Activated T-helper 17 cell treated with anti-CD3 and anti-CD28 coated beads, Interleukin-2, amount 50 U/mL, for 72 hours (primary cell): ENCODE results near the gene DNAJA2. TPM values are rescaled to one million over a fixed set of nuclear protein-coding genes. Genes with fewer than 3 reads are reported as not detected.
"Not testable (repeated sequence)": the region's sequence is repeated elsewhere in the genome, so short reads cannot be mapped to it uniquely, and the experiment has no call there.

Experiments used
- ATAC-seq: fragments of 150-1000 bp; cut with Tn5 transposase; replicated peaks from 2 replicates; pipeline ENCODE4 v1.10.0; 2021; ENCODE audit warnings: mild to moderate bottlenecking, moderate library complexity
- H3K27ac Mint-ChIP-seq: one replicate; pipeline ENCODE4 v1.8.0; 2022; ENCODE audit warnings: mixed read lengths
- H3K27me3 Mint-ChIP-seq: one replicate; pipeline ENCODE4 v1.8.0; 2022; ENCODE audit warnings: mixed read lengths
- H3K36me3 Mint-ChIP-seq: one replicate; pipeline ENCODE4 v1.8.0; 2022; ENCODE audit warnings: low read depth, mild to moderate bottlenecking, mixed read lengths
- H3K4me1 Mint-ChIP-seq: one replicate; pipeline ENCODE4 v1.8.0; 2022; ENCODE audit warnings: mixed read lengths
- H3K4me3 Mint-ChIP-seq: one replicate; pipeline ENCODE4 v1.8.0; 2022; ENCODE audit warnings: mild to moderate bottlenecking, mixed read lengths
- H3K9me3 Mint-ChIP-seq: one replicate; pipeline ENCODE4 v1.8.0; 2022; ENCODE audit warnings: mixed read lengths
- total RNA-seq, 2 donors: library from RNA; stranded (reverse); gene quantifications; one replicate each; pipeline ENCODE4 v1.2.3, GENCODE V29; 2022

The DNAJA2 gene
- total RNA-seq, 2 donors from 2014 or later: 46.2 to 77.9 TPM

GRCh38 chr16:46961373-46962353, 11.8 kb downstream of the DNAJA2 start:
- no peaks in the 10 kb centered on the region for H3K9me3 Mint-ChIP-seq
- H3K27ac Mint-ChIP-seq: peak overlapping the region; percentile 88
- peak overlapping the region; percentile 63 for H3K4me3 Mint-ChIP-seq
- H3K36me3 Mint-ChIP-seq: peaks cover 100% of the 10 kb centered on the region
- ATAC-seq: peak; percentile 100
- H3K27me3 Mint-ChIP-seq: no peaks in the 10 kb centered on the region
- peaks cover 15% of the 10 kb centered on the region for H3K4me1 Mint-ChIP-seq

GRCh38 chr16:46954562-46954961, 18.9 kb downstream of the DNAJA2 start:
- H3K36me3 Mint-ChIP-seq: peaks cover 57% of the 10 kb centered on the region
- H3K27ac Mint-ChIP-seq: peak overlapping the region; percentile 57
- H3K4me3 Mint-ChIP-seq: no peak overlapping the region
- no peaks in the 10 kb centered on the region for H3K27me3 Mint-ChIP-seq
- no peak for ATAC-seq
- H3K9me3 Mint-ChIP-seq: no peaks in the 10 kb centered on the region
- H3K4me1 Mint-ChIP-seq: peaks cover 1% of the 10 kb centered on the region

GRCh38 chr16:46950009-46950408, 23.5 kb downstream of the DNAJA2 start:
- H3K9me3 Mint-ChIP-seq: no peaks in the 10 kb centered on the region
- H3K4me3 Mint-ChIP-seq: no peak overlapping the region
- H3K27me3 Mint-ChIP-seq: no peaks in the 10 kb centered on the region
- peaks cover 19% of the 10 kb centered on the region for H3K4me1 Mint-ChIP-seq
- peaks cover 12% of the 10 kb centered on the region for H3K36me3 Mint-ChIP-seq
- peak overlapping the region; percentile 87 for H3K27ac Mint-ChIP-seq
- ATAC-seq: no peak

- ATAC-seq: peak; percentile 96
- H3K4me3 Mint-ChIP-seq: peak overlapping the region; percentile 68
- peaks cover 5% of the 10 kb centered on the region for H3K36me3 Mint-ChIP-seq
- no peaks in the 10 kb centered on the region for H3K27me3 Mint-ChIP-seq
- H3K27ac Mint-ChIP-seq: peak overlapping the region; percentile 87
- no peaks in the 10 kb centered on the region for H3K9me3 Mint-ChIP-seq
- peaks cover 19% of the 10 kb centered on the region for H3K4me1 Mint-ChIP-seq
Measured at GRCh38 chr16:46949241-46949892, 24.1 kb downstream of the DNAJA2 start.

GRCh38 chr16:46948548-46949166, 24.8 kb downstream of the DNAJA2 start:
- no peaks in the 10 kb centered on the region for H3K36me3 Mint-ChIP-seq
- peak overlapping the region; percentile 87 for H3K27ac Mint-ChIP-seq
- no peaks in the 10 kb centered on the region for H3K27me3 Mint-ChIP-seq
- ATAC-seq: peak; percentile 18
- H3K4me1 Mint-ChIP-seq: peaks cover 19% of the 10 kb centered on the region
- peak overlapping the region; percentile 68 for H3K4me3 Mint-ChIP-seq
- no peaks in the 10 kb centered on the region for H3K9me3 Mint-ChIP-seq

- H3K4me1 Mint-ChIP-seq: peaks cover 19% of the 10 kb centered on the region
Measured at GRCh38 chr16:46947900-46948547, 25.4 kb downstream of the DNAJA2 start.

GRCh38 chr16:46944713-46945112, 28.8 kb downstream of the DNAJA2 start:
- not testable (repeated sequence) for H3K36me3 Mint-ChIP-seq, H3K9me3 Mint-ChIP-seq, ATAC-seq, H3K27me3 Mint-ChIP-seq, H3K4me3 Mint-ChIP-seq, H3K27ac Mint-ChIP-seq
- peaks cover 24% of the 10 kb centered on the region for H3K4me1 Mint-ChIP-seq

More at GRCh38 chr16:46947900-46948547, 25.4 kb downstream of the DNAJA2 start:
- peak; percentile 45 for ATAC-seq
- Mint-ChIP-seq H3K27ac (peak overlapping the region; percentile 87), H3K36me3 (no peaks in the 10 kb centered on the region), H3K9me3 (no peaks in the 10 kb centered on the region), H3K27me3 (no peaks in the 10 kb centered on the region), H3K4me3 (peak overlapping the region; percentile 68)

- no peak overlapping the region for H3K27ac Mint-ChIP-seq
- H3K4me3 Mint-ChIP-seq: no peak overlapping the region
- no peaks in the 10 kb centered on the region for H3K27me3 Mint-ChIP-seq
- ATAC-seq: no peak
- peaks cover 3% of the 10 kb centered on the region for H3K4me1 Mint-ChIP-seq
- H3K9me3 Mint-ChIP-seq: no peaks in the 10 kb centered on the region
- no peaks in the 10 kb centered on the region for H3K36me3 Mint-ChIP-seq
Measured at GRCh38 chr16:46937536-46937935, 35.9 kb downstream of the DNAJA2 start.

GRCh38 chr16:46932802-46933201, 40.7 kb downstream of the DNAJA2 start:
- H3K4me1 Mint-ChIP-seq: no peaks in the 10 kb centered on the region

GRCh38 chr16:46930861-46931260, 42.6 kb downstream of the DNAJA2 start:
- ATAC-seq: no peak
- no peaks in the 10 kb centered on the region for H3K27me3 Mint-ChIP-seq
- no peaks in the 10 kb centered on the region for H3K9me3 Mint-ChIP-seq
- H3K4me1 Mint-ChIP-seq: no peaks in the 10 kb centered on the region
- peaks cover 19% of the 10 kb centered on the region for H3K36me3 Mint-ChIP-seq
- H3K27ac Mint-ChIP-seq: no peak overlapping the region
- no peak overlapping the region for H3K4me3 Mint-ChIP-seq

More at GRCh38 chr16:46932802-46933201, 40.7 kb downstream of the DNAJA2 start:
- Mint-ChIP-seq H3K36me3 (peaks cover 10% of the 10 kb centered on the region), H3K27me3 (no peaks in the 10 kb centered on the region), H3K4me3 (no peak overlapping the region), H3K9me3 (no peaks in the 10 kb centered on the region), H3K27ac (no peak overlapping the region)
- no peak for ATAC-seq

- H3K36me3 Mint-ChIP-seq: peaks cover 19% of the 10 kb centered on the region
- H3K27me3 Mint-ChIP-seq: no peaks in the 10 kb centered on the region
- no peaks in the 10 kb centered on the region for H3K9me3 Mint-ChIP-seq
- no peaks in the 10 kb centered on the region for H3K4me1 Mint-ChIP-seq
- no peak overlapping the region for H3K27ac Mint-ChIP-seq
- no peak overlapping the region for H3K4me3 Mint-ChIP-seq
- peak; percentile 87 for ATAC-seq
Measured at GRCh38 chr16:46929378-46930332, 43.8 kb downstream of the DNAJA2 start.

GRCh38 chr16:46928811-46929210, 44.7 kb downstream of the DNAJA2 start:
- ATAC-seq: no peak
- H3K36me3 Mint-ChIP-seq: peaks cover 27% of the 10 kb centered on the region
- H3K4me3 Mint-ChIP-seq: no peak overlapping the region
- no peaks in the 10 kb centered on the region for H3K4me1 Mint-ChIP-seq
- no peak overlapping the region for H3K27ac Mint-ChIP-seq
- no peaks in the 10 kb centered on the region for H3K27me3 Mint-ChIP-seq
- H3K9me3 Mint-ChIP-seq: no peaks in the 10 kb centered on the region

GRCh38 chr16:46927273-46927672, 46.2 kb downstream of the DNAJA2 start:
- Mint-ChIP-seq H3K27me3 (no peaks in the 10 kb centered on the region), H3K36me3 (peaks cover 41% of the 10 kb centered on the region), H3K4me3 (no peak overlapping the region), H3K27ac (no peak overlapping the region), H3K9me3 (no peaks in the 10 kb centered on the region), H3K4me1 (no peaks in the 10 kb centered on the region)
- no peak for ATAC-seq
